ENCODE results near the gene GCK. TPM values are rescaled to one million over a fixed set of nuclear protein-coding genes. Genes with fewer than 3 reads are reported as not detected.

Gene GCK
- total RNA-seq, 1 experiment from 2014 or later: not detected

- BruUV-seq (replicated peaks): no TSS peak
- ChIA-PET POLR2A (no interaction called here), CTCF (no interaction called here)
- Mint-ChIP-seq H3K27ac (ENCODE audit: unreplicated experiment) (no peak overlapping the region), H3K4me1 (ENCODE audit: low read depth, unreplicated experiment) (no peaks in the 10 kb centered on the region), H3K9me3 (ENCODE audit: unreplicated experiment) (no peaks in the 10 kb centered on the region), H3K27me3 (ENCODE audit: insufficient read depth, unreplicated experiment) (no peaks in the 10 kb centered on the region), H3K36me3 (ENCODE audit: insufficient read depth, unreplicated experiment) (no peaks in the 10 kb centered on the region), H3K4me3 (ENCODE audit: unreplicated experiment) (no peak overlapping the region)
- Histone ChIP-seq H3K4me3 (ENCODE audit: low read depth, low read length) (no peak overlapping the region), H3K9me3 (no peaks in the 10 kb centered on the region), H3K36me3 (ENCODE audit: control insufficient read depth, insufficient read depth, low read length) (no peaks in the 10 kb centered on the region), H3K4me1 (no peaks in the 10 kb centered on the region; the same call in 1 of the 2 replicates), H3K27me3 (replicated peaks; ENCODE audit: control insufficient read depth, insufficient read depth, low read length) (no peaks in the 10 kb centered on the region; the same call in 1 of the 2 replicates)
- DNase-seq: no peak
- TF ChIP-seq, protein P1, sequence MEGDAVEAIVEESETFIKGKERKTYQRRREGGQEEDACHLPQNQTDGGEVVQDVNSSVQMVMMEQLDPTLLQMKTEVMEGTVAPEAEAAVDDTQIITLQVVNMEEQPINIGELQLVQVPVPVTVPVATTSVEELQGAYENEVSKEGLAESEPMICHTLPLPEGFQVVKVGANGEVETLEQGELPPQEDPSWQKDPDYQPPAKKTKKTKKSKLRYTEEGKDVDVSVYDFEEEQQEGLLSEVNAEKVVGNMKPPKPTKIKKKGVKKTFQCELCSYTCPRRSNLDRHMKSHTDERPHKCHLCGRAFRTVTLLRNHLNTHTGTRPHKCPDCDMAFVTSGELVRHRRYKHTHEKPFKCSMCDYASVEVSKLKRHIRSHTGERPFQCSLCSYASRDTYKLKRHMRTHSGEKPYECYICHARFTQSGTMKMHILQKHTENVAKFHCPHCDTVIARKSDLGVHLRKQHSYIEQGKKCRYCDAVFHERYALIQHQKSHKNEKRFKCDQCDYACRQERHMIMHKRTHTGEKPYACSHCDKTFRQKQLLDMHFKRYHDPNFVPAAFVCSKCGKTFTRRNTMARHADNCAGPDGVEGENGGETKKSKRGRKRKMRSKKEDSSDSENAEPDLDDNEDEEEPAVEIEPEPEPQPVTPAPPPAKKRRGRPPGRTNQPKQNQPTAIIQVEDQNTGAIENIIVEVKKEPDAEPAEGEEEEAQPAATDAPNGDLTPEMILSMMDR (IDR thresholded peaks at IDR 0.05; ENCODE audit: insufficient read depth in 1 of 2, low read depth in 1 of 2, low read length in 1 of 2, severe bottlenecking in 1 of 2, unreplicated experiment in 1 of 2): no peak
- intact Hi-C loops (cut with micrococcal nuclease; ENCODE audit: unreplicated experiment): no loop called here
Measured at GRCh38 chr7:44100458-44101302, 88.6 kb downstream of the GCK start.

DNA sequence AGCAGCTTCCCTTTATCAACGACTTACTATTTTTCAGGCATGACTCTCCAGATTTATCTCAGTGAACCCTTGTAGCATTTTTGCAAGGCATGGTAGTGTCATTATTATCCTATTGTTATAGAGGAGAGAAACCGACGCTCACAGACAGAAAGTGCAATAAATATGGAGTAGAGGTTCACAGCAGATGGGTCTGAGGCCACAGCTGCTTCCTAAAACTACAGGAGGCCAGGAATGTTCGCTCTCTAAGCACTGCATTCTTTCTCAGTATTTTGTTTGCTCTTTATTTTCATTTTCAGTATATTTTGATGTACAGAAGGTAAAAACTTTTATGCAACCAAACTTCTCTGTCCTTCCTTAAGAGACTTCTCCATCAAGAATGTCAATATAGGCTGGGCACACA, 89.6 kb downstream of the GCK start:
- no TSS peak for BruUV-seq (replicated peaks)
- Histone ChIP-seq H3K36me3 (ENCODE audit: control insufficient read depth, insufficient read depth, low read length) (no peaks in the 10 kb centered on the region), H3K9me3 (no peaks in the 10 kb centered on the region), H3K27me3 (replicated peaks; ENCODE audit: control insufficient read depth, insufficient read depth, low read length) (no peaks in the 10 kb centered on the region), H3K4me3 (ENCODE audit: low read depth, low read length) (no peak overlapping the region), H3K4me1 (no peaks in the 10 kb centered on the region; the same call in 1 of the 2 replicates)
- ChIA-PET CTCF (no interaction called here), POLR2A (no interaction called here)
- Mint-ChIP-seq H3K4me3 (ENCODE audit: unreplicated experiment) (no peak overlapping the region), H3K4me1 (ENCODE audit: low read depth, unreplicated experiment) (peaks cover 5% of the 10 kb centered on the region), H3K9me3 (ENCODE audit: unreplicated experiment) (no peaks in the 10 kb centered on the region), H3K27ac (ENCODE audit: unreplicated experiment) (no peak overlapping the region), H3K27me3 (ENCODE audit: insufficient read depth, unreplicated experiment) (no peaks in the 10 kb centered on the region), H3K36me3 (ENCODE audit: insufficient read depth, unreplicated experiment) (no peaks in the 10 kb centered on the region)
- intact Hi-C loops (cut with micrococcal nuclease; ENCODE audit: unreplicated experiment): no loop called here
- DNase-seq: no peak
- TF ChIP-seq, protein P1 (IDR thresholded peaks at IDR 0.05; ENCODE audit: insufficient read depth in 1 of 2, low read depth in 1 of 2, low read length in 1 of 2, severe bottlenecking in 1 of 2, unreplicated experiment in 1 of 2): no peak

- H3K9me3 Mint-ChIP-seq (ENCODE audit: unreplicated experiment): no peaks in the 10 kb centered on the region
- H3K4me3 Mint-ChIP-seq (ENCODE audit: unreplicated experiment): no peak overlapping the region
- no peaks in the 10 kb centered on the region for H3K36me3 ChIP-seq (ENCODE audit: control insufficient read depth, insufficient read depth, low read length)
- no peaks in the 10 kb centered on the region for H3K27me3 Mint-ChIP-seq (ENCODE audit: insufficient read depth, unreplicated experiment)
- peaks cover 7% of the 10 kb centered on the region for H3K4me1 Mint-ChIP-seq (ENCODE audit: low read depth, unreplicated experiment)
- intact Hi-C loops (cut with micrococcal nuclease; ENCODE audit: unreplicated experiment): no loop called here
- H3K9me3 ChIP-seq: no peaks in the 10 kb centered on the region
- ChIA-PET POLR2A (interaction anchor here (1.0 kb wide), 1 partner anchor 25 kb away, joined by 4 read pairs; no protein-coding TSS in a partner anchor), CTCF (no interaction called here)
- no peaks in the 10 kb centered on the region; the same call in 1 of the 2 replicates for H3K4me1 ChIP-seq
- H3K27me3 ChIP-seq (replicated peaks; ENCODE audit: control insufficient read depth, insufficient read depth, low read length): no peaks in the 10 kb centered on the region
- H3K4me3 ChIP-seq (ENCODE audit: low read depth, low read length): no peak overlapping the region
- no peak for DNase-seq
- H3K27ac Mint-ChIP-seq (ENCODE audit: unreplicated experiment): no peak overlapping the region
- BruUV-seq (replicated peaks): no TSS peak
- TF ChIP-seq, protein P1 (IDR thresholded peaks at IDR 0.05; ENCODE audit: insufficient read depth in 1 of 2, low read depth in 1 of 2, low read length in 1 of 2, severe bottlenecking in 1 of 2, unreplicated experiment in 1 of 2): no peak
- H3K36me3 Mint-ChIP-seq (ENCODE audit: insufficient read depth, unreplicated experiment): no peaks in the 10 kb centered on the region
Measured at GRCh38 chr7:44098092-44099068, 90.9 kb downstream of the GCK start.
